ENCODE results near the gene CNGB1. TPM values are rescaled to one million over a fixed set of nuclear protein-coding genes. Genes with fewer than 3 reads are reported as not detected.

The CNGB1 gene
- total RNA-seq, 4 donors from 2014 or later = 0.13 TPM; not detected in 3

GRCh38 chr16:57903656-57904055 is 67.3 kb downstream of the CNGB1 start:
- H3K9me3 ChIP-seq = no peaks in the 10 kb centered on the region
- no peak for DNase-seq
- no peak overlapping the region for H3K4me3 ChIP-seq (replicated peaks in 1 of 3)
- H3K4me1 ChIP-seq = peaks cover 11 to 18% of the 10 kb centered on the region in 2 donors
- no peaks in the 10 kb centered on the region for H3K27me3 ChIP-seq
- 65 to 80% methylated on average over 10 to 13 of the region's 18 CpGs for WGBS, 2 donors
- intact Hi-C loops (cut with DNase I) = loop anchor here (10.0 kb wide), 1 partner anchor 201 kb away; no protein-coding TSS in a partner anchor
- H3K36me3 ChIP-seq = no peaks in the 10 kb centered on the region
- no peak overlapping the region for H3K27ac ChIP-seq
- TF ChIP-seq POLR2A (IDR thresholded peaks at IDR 0.05) (no peak), CTCF (IDR thresholded peaks at IDR 0.05) (no peak)

GRCh38 chr16:57901480-57902069 is 69.4 kb downstream of the CNGB1 start:
- no peaks in the 10 kb centered on the region for H3K9me3 ChIP-seq
- no peak for DNase-seq
- no peak overlapping the region for H3K27ac ChIP-seq
- H3K36me3 ChIP-seq = no peaks in the 10 kb centered on the region
- no peaks in the 10 kb centered on the region for H3K27me3 ChIP-seq
- intact Hi-C loops (cut with DNase I) = loop anchor here (2.0 to 10.0 kb wide), 2 partner anchors 101 to 203 kb away; no protein-coding TSS in a partner anchor
- H3K4me1 ChIP-seq = peaks cover 11 to 12% of the 10 kb centered on the region in 2 donors
- H3K4me3 ChIP-seq (replicated peaks in 1 of 3) = no peak overlapping the region
- WGBS, 2 donors = 91 to 94% methylated on average over 12 of the region's 12 CpGs
- no peak for TF ChIP-seq CTCF (IDR thresholded peaks at IDR 0.05)
- no peak for TF ChIP-seq POLR2A (IDR thresholded peaks at IDR 0.05)

GRCh38 chr16:57900796-57901479 is 70.0 kb downstream of the CNGB1 start:
- no peaks in the 10 kb centered on the region for H3K9me3 ChIP-seq
- no peak for DNase-seq
- H3K4me3 ChIP-seq (replicated peaks in 1 of 3) = no peak overlapping the region
- H3K4me1 ChIP-seq = peaks cover 8 to 9% of the 10 kb centered on the region in 2 donors
- H3K36me3 ChIP-seq = no peaks in the 10 kb centered on the region
- H3K27ac ChIP-seq = no peak overlapping the region
- TF ChIP-seq POLR2A (IDR thresholded peaks at IDR 0.05) (no peak), CTCF (IDR thresholded peaks at IDR 0.05) (no peak)
- WGBS, 2 donors = 86 to 88% methylated on average over 10 to 11 of the region's 11 CpGs
- H3K27me3 ChIP-seq = no peaks in the 10 kb centered on the region
- intact Hi-C loops (cut with DNase I) = loop anchor here (2.0 to 10.0 kb wide), 2 partner anchors 102 to 204 kb away; no protein-coding TSS in a partner anchor

GRCh38 chr16:57899771-57900661 is 70.9 kb downstream of the CNGB1 start:
- Histone ChIP-seq H3K4me1 (peaks cover 8 to 9% of the 10 kb centered on the region in 2 donors), H3K4me3 (replicated peaks in 1 of 3) (no peak overlapping the region), H3K27me3 (no peaks in the 10 kb centered on the region), H3K27ac (no peak overlapping the region), H3K36me3 (no peaks in the 10 kb centered on the region), H3K9me3 (no peaks in the 10 kb centered on the region)
- TF ChIP-seq POLR2A (IDR thresholded peaks at IDR 0.05) (no peak), CTCF (IDR thresholded peaks at IDR 0.05) (peak; percentile 60 to 90 (median 82))
- peak; percentile 71 to 75 for DNase-seq
- intact Hi-C loops (cut with DNase I) = loop anchor here (2.0 to 10.0 kb wide), 2 partner anchors 103 to 205 kb away; no protein-coding TSS in a partner anchor
- WGBS, 2 donors = 40% methylated on average over 12 of the region's 12 CpGs
